ENCODE data around the gene IL1RAP.
"Not testable (repeated sequence)": the region's sequence is repeated elsewhere in the genome, so short reads cannot be mapped to it uniquely, and the experiment has no call there.

The IL1RAP gene

GRCh38 chr3:190671658-190672057 lies 157.8 kb downstream of the IL1RAP start:
- DNase-seq (ENCODE audit: low spot score), result no peak

GRCh38 chr3:190673148-190673547 lies 159.3 kb downstream of the IL1RAP start:
- DNase-seq (ENCODE audit: low spot score), result no peak

- no peak for DNase-seq (ENCODE audit: low spot score)
Measured at GRCh38 chr3:190676481-190676880, 162.6 kb downstream of the IL1RAP start.

GRCh38 chr3:190677001-190677400 lies 163.1 kb downstream of the IL1RAP start:
- no peak for DNase-seq (ENCODE audit: low spot score)

GRCh38 chr3:190677868-190678267 lies 164.0 kb downstream of the IL1RAP start:
- not testable (repeated sequence) for DNase-seq (ENCODE audit: low spot score)

GRCh38 chr3:190680691-190681090 lies 166.8 kb downstream of the IL1RAP start:
- DNase-seq (ENCODE audit: low spot score), result no peak

GRCh38 chr3:190684776-190685175 lies 170.9 kb downstream of the IL1RAP start:
- DNase-seq (ENCODE audit: low spot score), result no peak

GRCh38 chr3:190686011-190686410 lies 172.1 kb downstream of the IL1RAP start:
- no peak for DNase-seq (ENCODE audit: low spot score)

GRCh38 chr3:190690246-190690645 lies 176.4 kb downstream of the IL1RAP start:
- no peak for DNase-seq (ENCODE audit: low spot score)

GRCh38 chr3:190692256-190692655 lies 178.4 kb downstream of the IL1RAP start:
- DNase-seq (ENCODE audit: low spot score), result no peak

- DNase-seq (ENCODE audit: low spot score), result no peak
Measured at GRCh38 chr3:190694335-190695001, 180.6 kb downstream of the IL1RAP start.

- no peak for DNase-seq (ENCODE audit: low spot score)
Measured at GRCh38 chr3:190695225-190695624, 181.3 kb downstream of the IL1RAP start.

- DNase-seq (ENCODE audit: low spot score), result no peak
Measured at GRCh38 chr3:190695994-190696393, 182.1 kb downstream of the IL1RAP start.

GRCh38 chr3:190696777-190697501 lies 183.1 kb downstream of the IL1RAP start:
- DNase-seq (ENCODE audit: low spot score), result no peak

GRCh38 chr3:190697502-190697830 lies 183.6 kb downstream of the IL1RAP start:
- no peak for DNase-seq (ENCODE audit: low spot score)

- no peak for DNase-seq (ENCODE audit: low spot score)
Measured at GRCh38 chr3:190697901-190698300, 184.0 kb downstream of the IL1RAP start.

- no peak for DNase-seq (ENCODE audit: low spot score)
Measured at GRCh38 chr3:190699776-190700175, 185.9 kb downstream of the IL1RAP start.

GRCh38 chr3:190701096-190701532 lies 187.2 kb downstream of the IL1RAP start:
- DNase-seq (ENCODE audit: low spot score), result no peak

GRCh38 chr3:190706582-190706981 lies 192.7 kb downstream of the IL1RAP start:
- no peak for DNase-seq (ENCODE audit: low spot score)
